RWPE2 (cell line): ENCODE data around the gene MYEOV.

Experiments used
- ATAC-seq: fragments of 200-7000 bp; cut with Tn5 transposase; 3 replicates; pipeline ENCODE4 v1.9.1; 2021; ENCODE audit warnings: low read depth
- DNase-seq: peaks from one replicate; pipeline ENCODE4 v3.0.0-alpha.2; 2020; ENCODE audit warnings: low spot score
- H3K27ac ChIP-seq: fragments of 450-650 bp; 2 replicates; pipeline ENCODE4 v1.5.1; 2017; ENCODE audit warnings: mild to moderate bottlenecking; ENCODE audit not compliant: poor library complexity, severe bottlenecking
- H3K27me3 ChIP-seq: fragments of 250-450 bp; sonication (Bioruptor Pico); 2 replicates; pipeline ENCODE4 v1.5.1; 2021; ENCODE audit warnings: mild to moderate bottlenecking, moderate library complexity; ENCODE audit not compliant: insufficient read depth, poor library complexity, severe bottlenecking
- H3K36me3 ChIP-seq: fragments of 250-450 bp; sonication (Bioruptor Pico); 2 replicates; pipeline ENCODE4 v1.5.1; 2020; ENCODE audit warnings: low read depth, mild to moderate bottlenecking, moderate library complexity
- H3K4me1 ChIP-seq: fragments of 250-450 bp; sonication (Bioruptor Pico); 2 replicates; pipeline ENCODE4 v1.5.1; 2021; ENCODE audit warnings: mild to moderate bottlenecking, moderate library complexity; ENCODE audit not compliant: insufficient read depth, poor library complexity, severe bottlenecking
- H3K4me3 ChIP-seq: fragments of 250-450 bp; sonication (Bioruptor Pico); 2 replicates; pipeline ENCODE4 v1.5.1; 2021; ENCODE audit warnings: mild to moderate bottlenecking, moderate library complexity; ENCODE audit not compliant: severe bottlenecking
- H3K9me3 ChIP-seq: fragments of 250-450 bp; sonication (Bioruptor Pico); 2 replicates; pipeline ENCODE4 v1.5.1; 2021; ENCODE audit warnings: mild to moderate bottlenecking, moderate library complexity; ENCODE audit not compliant: severe bottlenecking
- TF ChIP-seq, protein P1 (sequence below): fragments of 450-650 bp; IDR thresholded peaks from one replicate; pipeline ENCODE4 v1.5.1; 2017; ENCODE audit warnings: mild to moderate bottlenecking, moderate library complexity; ENCODE audit not compliant: poor library complexity, severe bottlenecking

MYEOV gene

DNA sequence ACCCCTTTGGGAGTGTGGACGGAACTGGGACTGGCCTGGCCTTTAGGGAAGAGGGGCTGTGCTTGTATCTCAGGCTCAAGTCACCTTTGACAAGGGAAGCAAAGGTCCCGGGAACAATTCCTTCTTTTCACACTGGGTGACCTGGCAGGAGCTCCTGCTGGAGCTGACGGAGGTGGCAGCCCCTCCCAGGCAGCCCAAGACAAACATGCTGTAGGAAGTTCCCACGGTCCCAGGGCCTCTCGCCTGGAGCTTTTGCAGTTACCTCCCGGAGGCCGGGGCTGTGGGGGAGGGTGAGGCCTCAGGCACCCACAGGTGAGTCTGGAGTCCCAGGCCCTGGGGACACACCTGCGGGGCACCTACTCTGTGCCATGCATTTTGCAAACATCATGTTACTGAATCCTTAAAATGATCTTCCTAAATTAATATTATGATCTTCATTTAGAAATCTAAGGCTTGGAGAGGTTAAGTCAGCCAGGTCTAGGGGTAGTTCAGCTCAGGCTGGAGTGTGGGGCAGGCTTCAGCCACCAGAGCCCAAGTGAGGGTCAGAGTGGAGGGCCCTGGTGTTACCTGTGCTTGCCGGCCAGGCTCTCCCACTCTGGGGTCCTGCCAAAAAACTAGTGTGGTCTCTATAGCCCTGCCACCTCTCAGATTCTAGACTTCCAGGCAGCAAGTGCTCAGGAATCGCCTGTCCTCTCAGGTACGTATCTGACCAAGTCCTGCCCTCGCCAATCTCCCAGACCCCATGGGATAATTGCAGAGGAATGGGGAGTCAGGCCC is 15.7 kb upstream of the MYEOV start:
- Histone ChIP-seq H3K27me3 (no peaks in the 10 kb centered on the region), H3K4me1 (peaks cover 23% of the 10 kb centered on the region), H3K9me3 (no peaks in the 10 kb centered on the region), H3K27ac (no peak overlapping the region), H3K4me3 (no peak overlapping the region), H3K36me3 (no peaks in the 10 kb centered on the region)
- no peak for DNase-seq
- TF ChIP-seq, protein P1, sequence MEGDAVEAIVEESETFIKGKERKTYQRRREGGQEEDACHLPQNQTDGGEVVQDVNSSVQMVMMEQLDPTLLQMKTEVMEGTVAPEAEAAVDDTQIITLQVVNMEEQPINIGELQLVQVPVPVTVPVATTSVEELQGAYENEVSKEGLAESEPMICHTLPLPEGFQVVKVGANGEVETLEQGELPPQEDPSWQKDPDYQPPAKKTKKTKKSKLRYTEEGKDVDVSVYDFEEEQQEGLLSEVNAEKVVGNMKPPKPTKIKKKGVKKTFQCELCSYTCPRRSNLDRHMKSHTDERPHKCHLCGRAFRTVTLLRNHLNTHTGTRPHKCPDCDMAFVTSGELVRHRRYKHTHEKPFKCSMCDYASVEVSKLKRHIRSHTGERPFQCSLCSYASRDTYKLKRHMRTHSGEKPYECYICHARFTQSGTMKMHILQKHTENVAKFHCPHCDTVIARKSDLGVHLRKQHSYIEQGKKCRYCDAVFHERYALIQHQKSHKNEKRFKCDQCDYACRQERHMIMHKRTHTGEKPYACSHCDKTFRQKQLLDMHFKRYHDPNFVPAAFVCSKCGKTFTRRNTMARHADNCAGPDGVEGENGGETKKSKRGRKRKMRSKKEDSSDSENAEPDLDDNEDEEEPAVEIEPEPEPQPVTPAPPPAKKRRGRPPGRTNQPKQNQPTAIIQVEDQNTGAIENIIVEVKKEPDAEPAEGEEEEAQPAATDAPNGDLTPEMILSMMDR: no peak
- ATAC-seq: no peak

GRCh38 chr11:69280451-69280850 is 13.5 kb upstream of the MYEOV start:
- Histone ChIP-seq H3K4me1 (peaks cover 15% of the 10 kb centered on the region), H3K36me3 (no peaks in the 10 kb centered on the region), H3K4me3 (no peak overlapping the region), H3K9me3 (no peaks in the 10 kb centered on the region), H3K27me3 (no peaks in the 10 kb centered on the region), H3K27ac (peak overlapping the region; percentile 69)
- ATAC-seq (peak; percentile 86), DNase-seq (no peak)
- TF ChIP-seq, protein P1: no peak

GRCh38 chr11:69280994-69281393 is 13.0 kb upstream of the MYEOV start:
- no peak overlapping the region for H3K4me3 ChIP-seq
- H3K4me1 ChIP-seq: peaks cover 14% of the 10 kb centered on the region
- H3K27me3 ChIP-seq: no peaks in the 10 kb centered on the region
- DNase-seq (peak; percentile 89), ATAC-seq (peak; percentile 84)
- no peaks in the 10 kb centered on the region for H3K36me3 ChIP-seq
- peak overlapping the region; percentile 69 for H3K27ac ChIP-seq
- no peaks in the 10 kb centered on the region for H3K9me3 ChIP-seq
- TF ChIP-seq, protein P1: no peak

GRCh38 chr11:69283446-69283845 is 10.5 kb upstream of the MYEOV start:
- Histone ChIP-seq H3K4me1 (peaks cover 14% of the 10 kb centered on the region), H3K27me3 (no peaks in the 10 kb centered on the region), H3K27ac (no peak overlapping the region), H3K9me3 (no peaks in the 10 kb centered on the region), H3K4me3 (no peak overlapping the region), H3K36me3 (no peaks in the 10 kb centered on the region)
- DNase-seq (no peak), ATAC-seq (no peak)
- TF ChIP-seq, protein P1: no peak

- ATAC-seq: no peak
- no peak overlapping the region for H3K4me3 ChIP-seq
- H3K27ac ChIP-seq: no peak overlapping the region
- DNase-seq: no peak
- H3K36me3 ChIP-seq: no peaks in the 10 kb centered on the region
- no peaks in the 10 kb centered on the region for H3K27me3 ChIP-seq
- H3K4me1 ChIP-seq: peaks cover 14% of the 10 kb centered on the region
- no peaks in the 10 kb centered on the region for H3K9me3 ChIP-seq
- TF ChIP-seq, protein P1: no peak
Measured at GRCh38 chr11:69284081-69284511, 9.9 kb upstream of the MYEOV start.
